HG03558 (cell line): ENCODE results near the gene CERS5.
"Not testable (repeated sequence)": the region's sequence is repeated elsewhere in the genome, so short reads cannot be mapped to it uniquely, and the experiment has no call there.

ENCODE experiments used
- ATAC-seq: cut with Tn5 transposase; IDR thresholded peaks from one replicate; pipeline ENCODE4 v1.9.1; 2021; ENCODE audit warnings: moderate number of reproducible peaks; ENCODE audit not compliant: unreplicated experiment; ENCODE audit errors: extremely low read depth

CERS5 gene

GRCh38 chr12:50104417-50105366, 62.5 kb downstream of the CERS5 start:
- ATAC-seq: no peak

DNA sequence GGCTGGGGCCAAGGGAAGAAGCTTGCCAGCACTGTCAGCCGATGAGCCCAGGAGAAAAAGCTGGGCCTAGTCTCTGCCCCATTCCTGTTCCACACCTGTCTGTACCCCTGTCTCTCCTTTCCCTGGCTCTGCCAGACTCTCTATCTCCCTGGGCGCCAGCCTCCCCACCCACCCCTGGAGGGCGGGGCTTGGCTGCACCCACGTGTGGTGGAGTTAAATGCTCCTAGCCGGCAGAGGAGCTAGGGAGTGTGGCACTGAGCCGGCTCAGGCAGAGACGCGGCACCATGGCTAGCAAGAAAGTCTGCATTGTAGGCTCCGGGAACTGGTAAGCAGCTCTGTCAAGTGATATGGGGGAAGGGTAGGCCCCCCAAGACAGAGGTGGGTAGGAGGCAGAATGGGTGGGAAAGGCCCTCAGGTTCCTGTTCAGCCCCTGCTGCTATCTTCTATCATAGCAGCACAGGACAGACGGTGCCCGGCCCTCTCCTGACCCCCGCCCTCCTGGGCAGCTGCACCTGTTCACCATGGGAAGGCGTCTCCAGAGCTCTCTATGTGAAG, 63.3 kb downstream of the CERS5 start, which contains the start of gene GPD1:
Gene GPD1, plus strand, starts transcription at position 242 of the 555 bp plus-strand sequence. Its CDS starts 43 bp downstream, at position 285.
- ATAC-seq: no peak

DNA sequence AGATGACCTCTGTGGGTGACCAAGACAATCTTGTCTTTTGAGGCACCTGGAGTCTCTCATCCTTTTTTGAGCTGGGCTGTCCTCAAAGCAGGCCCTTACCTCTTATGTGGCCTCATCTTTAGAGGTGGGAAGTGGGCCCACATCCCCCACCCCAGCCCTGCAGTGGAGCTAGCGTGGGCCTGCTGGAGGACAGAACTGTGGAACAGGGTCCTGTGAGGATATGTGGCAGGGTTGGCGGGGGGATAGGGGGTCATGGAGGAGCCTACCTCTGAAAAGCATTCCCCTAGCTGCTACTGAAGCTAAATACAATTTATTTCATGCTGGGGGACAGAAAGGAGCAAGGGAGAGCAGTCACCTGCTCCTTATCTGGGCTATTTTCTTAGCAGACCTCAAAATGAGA, 63.8 kb downstream of the CERS5 start:
- no peak for ATAC-seq

GRCh38 chr12:50102646-50103309, 64.4 kb downstream of the CERS5 start:
- ATAC-seq: no peak

GRCh38 chr12:50102131-50102531, 65.0 kb downstream of the CERS5 start:
- no peak for ATAC-seq

DNA sequence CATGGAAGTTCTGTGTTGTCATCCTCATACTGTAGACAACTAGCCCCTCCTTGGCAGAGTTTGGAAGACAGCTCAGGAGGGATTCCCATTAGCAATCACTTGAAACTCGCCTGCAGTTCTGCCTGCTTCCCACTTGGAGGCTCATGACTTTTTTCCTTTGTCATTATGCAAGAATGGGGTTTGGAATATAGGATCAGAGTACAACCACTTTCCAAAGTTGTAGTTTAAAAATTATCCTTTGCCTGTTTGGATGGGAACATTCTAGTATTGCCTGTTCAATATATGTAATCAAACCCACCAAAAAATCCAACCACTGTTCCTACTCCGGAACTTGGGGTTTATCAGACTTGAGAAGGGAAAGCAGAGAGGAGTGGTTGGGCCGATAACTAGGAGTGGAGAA, 65.5 kb downstream of the CERS5 start:
- ATAC-seq: no peak

DNA sequence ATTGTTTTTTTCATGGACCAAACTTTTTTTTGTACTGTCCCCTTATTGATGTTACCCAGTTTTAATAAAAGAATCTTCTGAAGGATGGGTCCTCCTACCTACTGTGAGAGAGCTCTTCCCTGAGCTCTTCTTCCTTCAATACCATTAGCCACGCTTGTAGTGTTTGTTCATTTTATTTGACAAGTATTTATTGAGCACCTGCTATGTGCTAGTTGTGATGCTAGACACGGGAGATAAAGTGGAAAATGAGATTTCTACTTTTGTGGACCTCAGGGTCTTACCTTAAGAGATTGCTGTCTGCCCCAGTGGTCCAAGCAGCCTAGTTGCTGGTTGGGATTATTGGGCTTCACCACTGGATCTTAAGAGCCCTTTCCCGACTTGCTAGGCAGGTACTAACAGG, 66.6 kb downstream of the CERS5 start:
- ATAC-seq: no peak

GRCh38 chr12:50099302-50100008, 67.7 kb downstream of the CERS5 start:
- ATAC-seq: no peak

DNA sequence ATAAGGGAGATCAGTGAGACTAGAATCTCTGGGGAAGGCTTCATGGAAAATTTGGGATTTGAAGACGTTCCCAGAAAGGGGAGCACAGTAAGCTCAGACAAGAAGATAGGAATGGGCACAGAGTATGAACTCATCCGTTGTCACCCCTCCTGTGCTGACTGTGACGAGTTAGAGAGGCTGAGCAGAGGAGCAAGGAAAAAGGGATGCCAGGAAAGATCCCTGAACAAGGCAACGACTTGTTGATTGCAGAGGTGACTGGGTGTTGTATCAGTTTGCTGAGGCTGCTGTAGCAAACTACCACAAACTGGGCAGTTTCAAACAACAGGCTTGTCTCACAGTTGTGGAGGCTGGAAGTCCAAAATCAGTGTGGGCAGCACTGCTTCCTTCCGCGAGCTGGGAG, 69.2 kb downstream of the CERS5 start:
- no peak for ATAC-seq

DNA sequence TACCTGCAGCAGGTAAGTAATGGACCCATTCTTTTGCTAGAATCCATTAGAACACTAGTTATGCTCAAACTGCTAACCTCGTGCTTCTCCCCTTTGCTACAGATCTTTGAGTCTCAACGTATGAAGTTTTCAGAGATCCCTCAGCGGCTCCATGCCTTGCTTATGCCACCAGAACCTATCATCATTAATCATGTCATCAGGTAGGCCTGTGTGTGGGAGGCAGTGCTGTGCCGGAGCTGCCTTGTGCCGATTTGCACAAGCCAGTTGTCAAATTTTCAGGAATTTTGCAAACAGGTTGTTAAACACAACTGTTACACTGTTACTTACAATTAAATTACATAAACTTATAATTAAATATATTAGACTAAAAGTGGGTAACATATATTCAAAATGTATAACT, 76.8 kb downstream of the CERS5 start:
- ATAC-seq: no peak

DNA sequence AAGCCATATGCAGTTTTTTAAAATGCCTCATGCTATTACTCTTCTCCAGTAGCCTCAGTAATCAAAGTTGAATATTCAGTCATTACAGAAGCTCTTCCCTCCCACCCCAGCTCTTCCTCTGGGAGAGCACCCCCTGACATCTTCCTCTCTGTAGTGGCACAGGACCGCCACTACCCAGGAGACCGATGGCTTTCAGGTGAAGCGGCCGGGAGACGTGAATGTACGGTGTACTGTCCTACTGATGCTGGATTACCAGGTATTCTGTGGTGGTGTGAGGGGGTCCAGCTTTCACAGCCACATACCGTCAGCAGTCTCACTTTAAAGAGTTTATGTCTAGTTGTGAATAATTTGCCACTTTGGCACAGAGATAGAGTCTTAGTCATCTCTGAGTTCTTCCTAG, 77.4 kb downstream of the CERS5 start:
- ATAC-seq: no peak

- ATAC-seq: no peak
Observed at GRCh38 chr12:50088577-50089335, 78.4 kb downstream of the CERS5 start.

- no peak for ATAC-seq
Observed at GRCh38 chr12:50087995-50088394, 79.2 kb downstream of the CERS5 start.

DNA sequence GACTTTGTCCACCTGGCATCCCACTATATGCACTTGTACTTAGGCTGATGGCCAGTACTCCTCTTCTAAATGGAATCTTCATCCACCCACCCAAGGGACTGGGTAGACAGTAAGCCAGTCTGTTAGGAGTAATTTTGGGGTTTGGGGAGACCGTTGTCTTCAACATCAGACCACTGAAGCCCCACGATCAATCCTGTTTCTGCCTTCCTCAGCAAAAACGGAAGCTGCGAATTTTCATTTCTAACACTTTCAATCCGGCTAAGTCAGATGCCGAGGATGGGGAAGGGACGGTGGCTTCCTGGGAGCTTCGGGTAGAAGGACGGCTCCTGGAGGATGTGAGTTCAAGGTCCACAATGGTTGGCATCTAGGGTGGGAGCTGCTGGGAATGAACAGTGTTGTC, 80.0 kb downstream of the CERS5 start:
- ATAC-seq: no peak

DNA sequence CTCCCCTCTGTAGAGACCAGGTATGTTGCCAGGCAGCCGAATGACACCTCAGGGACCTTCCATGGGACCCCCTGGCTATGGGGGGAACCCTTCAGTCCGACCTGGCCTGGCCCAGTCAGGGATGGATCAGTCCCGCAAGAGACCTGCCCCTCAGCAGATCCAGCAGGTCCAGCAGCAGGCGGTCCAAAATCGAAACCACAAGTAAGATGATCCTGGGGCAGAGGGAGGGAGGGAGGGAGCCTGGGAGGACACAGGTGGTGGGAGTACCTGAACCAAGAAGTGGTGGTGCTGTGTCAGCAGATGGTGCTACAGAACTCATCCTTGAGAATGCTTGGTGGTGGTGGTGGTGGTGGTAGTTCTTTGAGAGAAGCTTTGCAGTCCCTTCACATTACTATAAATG, 81.0 kb downstream of the CERS5 start:
- ATAC-seq: no peak

DNA sequence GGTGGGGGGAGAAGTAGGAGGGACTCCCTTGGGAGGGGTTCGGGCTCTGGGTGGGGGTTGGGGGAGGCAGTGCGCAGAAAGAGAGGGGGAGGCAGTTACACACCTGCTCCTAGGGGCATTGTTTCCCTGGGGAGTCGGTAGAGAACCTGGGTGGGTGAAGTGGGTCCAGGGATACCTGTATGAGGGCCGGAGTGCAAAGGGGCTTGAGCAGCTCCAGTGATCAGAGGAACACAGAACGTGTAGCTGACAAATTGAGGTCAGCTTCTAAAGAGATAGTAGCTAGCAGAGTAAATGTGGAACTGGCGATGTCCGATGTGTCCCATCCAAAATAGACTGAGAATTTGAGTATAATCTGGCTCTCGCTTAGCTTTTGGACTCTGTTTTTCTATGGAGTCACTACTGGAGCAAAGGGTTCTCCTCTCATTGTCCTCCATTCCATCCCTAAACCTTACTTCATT, 81.5 kb downstream of the CERS5 start:
- ATAC-seq: no peak

DNA sequence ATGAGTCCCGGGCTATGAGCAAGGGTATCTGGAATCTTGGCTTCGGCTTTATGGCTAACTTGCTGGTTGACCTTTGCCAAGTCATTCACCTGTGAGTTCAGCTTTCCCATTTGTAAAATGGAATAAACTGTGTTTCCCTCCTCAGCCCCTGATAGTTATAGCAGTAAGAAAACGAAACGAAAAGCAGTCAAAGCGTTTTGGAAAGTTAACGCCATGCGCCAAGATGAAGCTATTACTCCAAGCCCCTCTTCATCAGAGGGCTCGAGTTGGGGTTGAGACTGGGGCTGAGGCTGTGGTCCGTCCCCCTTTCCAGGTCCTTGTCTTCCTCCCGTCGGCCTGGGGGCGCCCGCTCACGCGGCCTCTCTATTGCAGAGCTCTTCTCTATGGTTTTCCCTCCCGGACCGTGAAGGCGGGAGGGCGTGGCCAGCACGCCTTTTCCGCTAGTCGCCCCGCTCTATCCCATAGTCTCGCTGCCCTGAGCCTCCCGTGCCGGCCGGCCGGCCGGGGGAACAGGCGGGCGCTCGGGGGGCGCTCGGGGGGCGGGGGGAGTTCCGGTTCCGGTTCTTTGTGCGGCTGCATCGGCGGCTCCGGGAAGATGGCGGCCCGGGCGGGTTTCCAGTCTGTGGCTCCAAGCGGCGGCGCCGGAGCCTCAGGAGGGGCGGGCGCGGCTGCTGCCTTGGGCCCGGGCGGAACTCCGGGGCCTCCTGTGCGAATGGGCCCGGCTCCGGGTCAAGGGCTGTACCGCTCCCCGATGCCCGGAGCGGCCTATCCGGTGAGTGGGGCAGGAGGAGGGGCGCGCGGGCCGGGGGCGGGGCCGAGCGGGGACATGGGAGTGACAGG, 82.2 kb downstream of the CERS5 start, which contains the start of gene SMARCD1:
Gene SMARCD1, plus strand, starts transcription at position 568 of the 840 bp plus-strand sequence. Its CDS starts 28 bp downstream, at position 596.
- ATAC-seq: peak; percentile 60

DNA sequence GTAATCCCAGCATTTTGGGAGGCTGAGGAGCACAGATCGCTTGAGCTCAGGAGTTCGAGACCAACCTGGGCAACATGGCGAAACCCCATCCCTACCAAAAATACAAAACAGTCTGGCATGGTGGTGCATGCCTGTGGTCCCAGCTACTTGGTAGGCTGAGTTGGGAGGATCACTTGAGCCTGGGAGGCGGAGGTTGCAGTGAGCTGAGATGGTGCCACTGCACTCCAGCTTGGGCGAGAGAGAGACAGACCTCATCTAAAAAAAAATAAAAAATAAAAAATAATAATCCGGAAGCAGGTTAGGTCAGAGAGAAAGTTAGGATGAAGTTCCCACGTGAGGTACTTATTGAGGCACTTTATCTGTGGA, 82.8 kb downstream of the CERS5 start:
- ATAC-seq: not testable (repeated sequence)

- ATAC-seq: no peak
Observed at GRCh38 chr12:50083301-50083700, 83.9 kb downstream of the CERS5 start.
